ENCODE data around the gene RCL1.

The RCL1 gene

GRCh38 chr9:4815381-4815956, 22.7 kb downstream of the RCL1 start:
- no peak for DNase-seq

- no peak for DNase-seq
Measured at GRCh38 chr9:4820168-4820567, 27.4 kb downstream of the RCL1 start.

- no peak for DNase-seq
Measured at GRCh38 chr9:4821133-4821532, 28.4 kb downstream of the RCL1 start.

GRCh38 chr9:4822057-4822456, 29.3 kb downstream of the RCL1 start:
- no peak for DNase-seq

GRCh38 chr9:4826417-4827166, 33.8 kb downstream of the RCL1 start:
- DNase-seq = no peak

GRCh38 chr9:4827224-4827623, 34.5 kb downstream of the RCL1 start:
- no peak for DNase-seq

- no peak for DNase-seq
Measured at GRCh38 chr9:4828761-4829160, 36.0 kb downstream of the RCL1 start.

- no peak for DNase-seq
Measured at GRCh38 chr9:4829969-4830368, 37.2 kb downstream of the RCL1 start.

GRCh38 chr9:4830699-4831098, 38.0 kb downstream of the RCL1 start:
- no peak for DNase-seq

- no peak for DNase-seq
Measured at GRCh38 chr9:4831119-4831518, 38.4 kb downstream of the RCL1 start.

GRCh38 chr9:4831944-4832343, 39.2 kb downstream of the RCL1 start:
- DNase-seq = no peak

GRCh38 chr9:4832786-4833579, 40.2 kb downstream of the RCL1 start:
- peak; percentile 75 for DNase-seq

GRCh38 chr9:4833781-4834560, 41.2 kb downstream of the RCL1 start:
- no peak for DNase-seq

GRCh38 chr9:4836676-4837075, 43.9 kb downstream of the RCL1 start:
- no peak for DNase-seq

- DNase-seq = no peak
Measured at GRCh38 chr9:4837261-4838188, 44.8 kb downstream of the RCL1 start.

GRCh38 chr9:4838189-4838546, 45.4 kb downstream of the RCL1 start:
- no peak for DNase-seq

GRCh38 chr9:4839470-4839912, 46.7 kb downstream of the RCL1 start:
- no peak for DNase-seq

GRCh38 chr9:4840018-4840417, 47.3 kb downstream of the RCL1 start:
- DNase-seq = no peak

GRCh38 chr9:4842213-4842612, 49.5 kb downstream of the RCL1 start:
- no peak for DNase-seq

GRCh38 chr9:4842734-4843133, 50.0 kb downstream of the RCL1 start:
- DNase-seq = no peak

GRCh38 chr9:4844056-4844838, 51.5 kb downstream of the RCL1 start:
- DNase-seq = no peak
